LNCaP clone FGC (cell line): Measurements from ENCODE around the gene GRN.

Experiments used
- DNase-seq: peaks from one replicate; pipeline ENCODE4 v3.0.0-alpha.2; 2011; ENCODE audit warnings: low read depth
- H3K4me3 ChIP-seq: 2 replicates; pipeline ENCODE4 v1.5.1; 2011; ENCODE audit warnings: mild to moderate bottlenecking, low read depth, low read length, control low read depth
- CTCF ChIP-seq: IDR thresholded peaks from 2 replicates; pipeline ENCODE4 v1.5.1; 2012; ENCODE audit warnings: mild to moderate bottlenecking; ENCODE audit not compliant: control insufficient read depth, insufficient read depth; ENCODE audit errors: extremely low read depth

The GRN gene

GRCh38 chr17:44359006-44359405 is 13.9 kb downstream of the GRN start:
- DNase-seq: no peak
- no peak overlapping the region for H3K4me3 ChIP-seq
- no peak for TF ChIP-seq CTCF

- no peak for DNase-seq
- no peak for TF ChIP-seq CTCF
- H3K4me3 ChIP-seq: no peak overlapping the region
Observed at GRCh38 chr17:44359458-44360143, 14.5 kb downstream of the GRN start.

GRCh38 chr17:44360144-44360533 is 15.0 kb downstream of the GRN start:
- no peak for DNase-seq
- no peak for TF ChIP-seq CTCF
- H3K4me3 ChIP-seq: no peak overlapping the region

GRCh38 chr17:44360826-44361225 is 15.7 kb downstream of the GRN start:
- TF ChIP-seq CTCF: no peak
- H3K4me3 ChIP-seq: no peak overlapping the region
- DNase-seq: no peak

GRCh38 chr17:44361292-44362260 is 16.5 kb downstream of the GRN start:
- no peak overlapping the region for H3K4me3 ChIP-seq
- no peak for DNase-seq
- no peak for TF ChIP-seq CTCF

- no peak for DNase-seq
- TF ChIP-seq CTCF: no peak
- H3K4me3 ChIP-seq: peak overlapping the region; percentile 59
Observed at GRCh38 chr17:44362459-44362948, 17.4 kb downstream of the GRN start.
